HG03064 (cell line): ENCODE measurements around the gene KLHL17.

Experiments
- ATAC-seq: cut with Tn5 transposase; IDR thresholded peaks from one replicate; pipeline ENCODE4 v1.9.1; 2021; ENCODE audit warnings: low read depth; ENCODE audit not compliant: unreplicated experiment

Gene KLHL17

GRCh38 chr1:960363-961131, at the start of gene KLHL17:
Gene KLHL17 (plus strand): TSS chr1:960584. CDS start chr1:960694, 110 bp downstream.
- peak; percentile 39 for ATAC-seq

GRCh38 chr1:910881-911721, 49.3 kb upstream of the KLHL17 start:
- ATAC-seq: no peak

GRCh38 chr1:911875-912739, 48.3 kb upstream of the KLHL17 start:
- no peak for ATAC-seq

- no peak for ATAC-seq
Measured at GRCh38 chr1:912740-913301, 47.6 kb upstream of the KLHL17 start.

GRCh38 chr1:913491-914130, 46.8 kb upstream of the KLHL17 start:
- ATAC-seq: no peak

GRCh38 chr1:914131-914890, 46.1 kb upstream of the KLHL17 start:
- ATAC-seq: no peak

- ATAC-seq: no peak
Measured at GRCh38 chr1:914891-915280, 45.5 kb upstream of the KLHL17 start.

GRCh38 chr1:915295-916172, 44.9 kb upstream of the KLHL17 start:
- ATAC-seq: no peak

- no peak for ATAC-seq
Measured at GRCh38 chr1:916173-917075, 44.0 kb upstream of the KLHL17 start.

- no peak for ATAC-seq
Measured at GRCh38 chr1:917076-917459, 43.3 kb upstream of the KLHL17 start.

- no peak for ATAC-seq
Measured at GRCh38 chr1:917466-918091, 42.8 kb upstream of the KLHL17 start.

GRCh38 chr1:918353-918752, 42.0 kb upstream of the KLHL17 start:
- ATAC-seq: no peak

GRCh38 chr1:918843-919242, 41.5 kb upstream of the KLHL17 start:
- no peak for ATAC-seq

- ATAC-seq: no peak
Measured at GRCh38 chr1:919271-919872, 41.0 kb upstream of the KLHL17 start.

- no peak for ATAC-seq
Measured at GRCh38 chr1:920010-920409, 40.4 kb upstream of the KLHL17 start.

GRCh38 chr1:920521-920920, 39.9 kb upstream of the KLHL17 start:
- no peak for ATAC-seq
